NOMO-1 treated with DMSO at 0.1 percent for 48 hours (cell line): ENCODE results near the gene SERPINB13.
A peak's percentile ranks its signal among the peaks of the same experiment; 100 is the strongest.
"Not testable (repeated sequence)": the region's sequence is repeated elsewhere in the genome, so short reads cannot be mapped to it uniquely, and the experiment has no call there.

Experiments
- DNase-seq: peaks from one replicate; lab custom pipeline; 2025; ENCODE audit not compliant: unreplicated experiment; lab: John Stamatoyannopoulos, UW

Gene SERPINB13

GRCh38 chr18:63590373-63590772 lies 3.2 kb downstream of the SERPINB13 start:
- DNase-seq = peak; percentile 88

- DNase-seq = no peak
These were observed 4.0 kb downstream of the SERPINB13 start for GRCh38 chr18:63590966-63591695.

DNA sequence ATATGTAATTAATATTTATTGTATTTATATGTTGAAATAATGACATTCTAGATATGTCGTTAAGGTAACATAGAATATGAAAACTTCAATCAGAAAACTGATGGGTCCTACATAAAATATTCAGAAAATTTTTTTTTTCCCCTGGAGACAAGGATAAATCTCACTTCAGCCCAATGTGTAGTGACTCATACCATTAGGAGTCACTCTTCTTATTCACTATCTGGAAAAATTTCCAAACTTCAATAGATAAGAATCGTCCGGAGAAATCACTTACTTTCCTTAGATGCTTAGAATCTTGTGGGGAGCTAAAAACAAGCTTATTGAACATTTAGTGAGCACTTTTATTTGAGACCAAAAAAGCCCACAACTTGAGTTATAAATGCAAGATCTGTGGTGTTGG lies 4.6 kb downstream of the SERPINB13 start:
- DNase-seq = no peak

- no peak for DNase-seq
These were observed 5.3 kb downstream of the SERPINB13 start for GRCh38 chr18:63592471-63592870.

DNA sequence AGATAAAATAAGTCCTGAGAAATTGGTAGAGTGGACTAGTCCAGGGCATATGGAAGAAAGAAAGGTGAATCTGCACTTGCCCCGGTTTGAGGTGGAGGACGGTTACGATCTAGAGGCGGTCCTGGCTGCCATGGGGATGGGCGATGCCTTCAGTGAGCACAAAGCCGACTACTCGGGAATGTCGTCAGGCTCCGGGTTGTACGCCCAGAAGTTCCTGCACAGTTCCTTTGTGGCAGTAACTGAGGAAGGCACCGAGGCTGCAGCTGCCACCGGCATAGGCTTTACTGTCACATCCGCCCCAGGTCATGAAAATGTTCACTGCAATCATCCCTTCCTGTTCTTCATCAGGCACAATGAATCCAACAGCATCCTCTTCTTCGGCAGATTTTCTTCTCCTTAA lies 9.8 kb downstream of the SERPINB13 start:
- no peak for DNase-seq

GRCh38 chr18:63603355-63603754 lies 16.2 kb downstream of the SERPINB13 start:
- no peak for DNase-seq

- peak; percentile 3 for DNase-seq
These were observed 16.6 kb downstream of the SERPINB13 start for GRCh38 chr18:63603772-63604171.

DNA sequence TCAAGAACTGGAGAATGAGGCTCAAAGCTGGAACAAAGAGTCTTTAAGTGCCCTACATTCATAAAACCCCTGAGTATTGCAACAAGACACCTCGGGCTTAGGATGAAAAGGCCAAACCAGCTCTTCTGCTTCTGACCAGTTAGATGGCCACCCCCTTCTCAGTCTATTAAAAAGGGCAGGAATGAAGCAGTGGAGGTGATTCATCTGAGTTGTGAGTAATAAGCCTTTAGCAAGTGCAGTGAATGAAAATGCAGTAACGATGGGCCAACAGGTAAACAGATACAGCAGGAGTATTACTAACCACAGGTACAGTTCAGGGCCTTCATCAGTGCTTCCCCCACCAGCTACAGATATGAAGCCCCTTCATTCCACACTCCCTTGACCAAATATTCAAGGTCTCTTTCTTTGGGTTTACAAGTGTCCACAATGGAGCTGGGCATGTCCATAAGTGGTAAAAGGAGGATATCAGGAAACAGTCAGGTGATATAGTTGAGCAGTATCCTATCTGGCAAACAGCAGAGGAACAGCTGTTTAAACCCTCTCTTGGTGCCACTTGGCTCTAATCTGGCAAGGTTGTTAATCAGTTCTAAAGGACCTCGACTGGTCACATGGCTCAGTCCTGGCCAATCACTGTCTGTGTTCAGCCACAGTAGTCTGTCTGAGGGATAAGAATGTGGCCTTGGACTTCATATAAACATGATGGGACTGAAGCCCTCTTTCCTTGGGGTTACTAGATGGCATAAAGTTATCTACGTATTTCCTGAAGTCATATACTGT lies 17.8 kb downstream of the SERPINB13 start:
- DNase-seq = no peak

- DNase-seq = no peak
These were observed 19.4 kb downstream of the SERPINB13 start for GRCh38 chr18:63606526-63606925.

DNA sequence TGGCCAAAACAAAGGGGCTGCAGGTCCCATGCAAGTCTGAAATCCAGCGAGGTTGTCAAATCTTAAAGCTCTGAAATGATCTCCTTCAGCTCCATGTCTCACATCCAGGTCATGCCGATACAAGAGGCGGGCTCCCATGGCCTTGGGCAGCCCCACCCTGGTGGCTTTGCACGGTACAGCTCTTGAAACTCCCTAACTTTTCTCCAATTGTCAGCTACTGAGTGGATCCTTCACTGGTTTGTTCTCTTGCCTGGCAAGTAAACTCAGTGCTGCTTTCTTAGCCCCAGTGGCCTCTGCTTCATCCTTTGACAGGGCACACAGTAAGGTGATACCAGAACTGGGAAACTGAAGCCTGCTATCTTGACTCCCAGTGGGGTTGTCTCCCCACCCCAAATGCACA lies 26.3 kb downstream of the SERPINB13 start:
- no peak for DNase-seq

GRCh38 chr18:63617049-63617914 lies 30.1 kb downstream of the SERPINB13 start:
- DNase-seq = peak; percentile 63

- no peak for DNase-seq
These were observed 30.7 kb downstream of the SERPINB13 start for GRCh38 chr18:63617915-63618234.

GRCh38 chr18:63619661-63620060 lies 32.5 kb downstream of the SERPINB13 start:
- DNase-seq = no peak

GRCh38 chr18:63624863-63625262 lies 37.7 kb downstream of the SERPINB13 start:
- no peak for DNase-seq

GRCh38 chr18:63626431-63626830 lies 39.3 kb downstream of the SERPINB13 start:
- DNase-seq = no peak

DNA sequence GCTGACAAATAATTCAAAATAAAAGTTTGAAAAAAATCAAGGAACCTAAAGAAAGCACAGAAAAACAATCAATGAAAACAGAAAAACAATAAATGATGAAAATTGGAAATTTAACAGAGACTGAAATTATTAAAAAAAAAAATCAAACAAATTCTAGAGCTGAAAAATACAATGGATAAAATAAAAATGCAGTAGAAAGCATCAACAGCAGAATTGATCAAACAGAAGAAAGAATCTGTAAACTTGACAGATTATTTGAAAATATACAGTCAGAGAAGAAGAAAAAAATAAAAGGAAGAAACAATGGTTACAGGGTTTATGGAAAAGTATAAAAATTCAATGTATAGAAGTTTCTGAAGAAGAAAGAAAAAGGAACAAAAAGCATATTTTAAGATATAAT lies 40.7 kb downstream of the SERPINB13 start:
- no peak for DNase-seq

DNA sequence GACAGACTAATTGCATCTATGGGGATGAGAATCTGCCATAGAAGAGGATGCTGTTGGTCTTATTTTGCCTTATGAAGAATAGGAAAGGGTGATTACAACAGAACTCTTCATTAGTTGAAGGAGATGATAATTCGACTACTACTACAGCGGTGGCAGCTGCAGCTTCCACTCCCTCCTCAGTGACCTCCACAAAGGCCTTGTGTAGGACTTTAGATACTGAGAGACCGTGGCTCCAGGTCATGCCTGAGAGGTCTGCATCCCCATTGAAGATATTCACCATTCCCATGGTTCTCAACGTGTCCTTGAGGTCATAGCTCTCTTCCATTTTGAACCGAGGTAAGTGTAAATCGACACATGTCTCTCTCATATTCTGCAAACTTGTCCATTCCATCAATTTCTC lies 50.6 kb downstream of the SERPINB13 start:
- DNase-seq = no peak

- not testable (repeated sequence) for DNase-seq
These were observed 54.1 kb downstream of the SERPINB13 start for GRCh38 chr18:63641157-63641680.

GRCh38 chr18:63642668-63643356 lies 55.7 kb downstream of the SERPINB13 start:
- DNase-seq = not testable (repeated sequence)

GRCh38 chr18:63644142-63644541 lies 57.0 kb downstream of the SERPINB13 start, which contains the start of gene SERPINB4:
Gene SERPINB4, minus strand, starts transcription at chr18:63644256. Its CDS starts 679 bp downstream, at chr18:63643577.
- DNase-seq = not testable (repeated sequence)

GRCh38 chr18:63644694-63645093 lies 57.6 kb downstream of the SERPINB13 start:
- DNase-seq = not testable (repeated sequence)
